ENCODE data around the gene SPG11.
"Not testable (repeated sequence)": the region's sequence is repeated elsewhere in the genome, so short reads cannot be mapped to it uniquely, and the experiment has no call there.

Gene SPG11

GRCh38 chr15:44565387-44566154, 97.9 kb downstream of the SPG11 start:
- no peak for DNase-seq (ENCODE audit: low read depth)

GRCh38 chr15:44560926-44561325, 102.5 kb downstream of the SPG11 start:
- DNase-seq (ENCODE audit: low read depth), result not testable (repeated sequence)

- DNase-seq (ENCODE audit: low read depth), result no peak
These were observed 108.3 kb downstream of the SPG11 start for GRCh38 chr15:44554934-44555723.

- DNase-seq (ENCODE audit: low read depth), result no peak
These were observed 112.7 kb downstream of the SPG11 start for GRCh38 chr15:44550734-44551133.

GRCh38 chr15:44550256-44550655, 113.2 kb downstream of the SPG11 start:
- DNase-seq (ENCODE audit: low read depth), result no peak

- DNase-seq (ENCODE audit: low read depth), result not testable (repeated sequence)
These were observed 114.3 kb downstream of the SPG11 start for GRCh38 chr15:44549152-44549551.

- DNase-seq (ENCODE audit: low read depth), result no peak
These were observed 117.3 kb downstream of the SPG11 start for GRCh38 chr15:44545913-44546802.

GRCh38 chr15:44544745-44545144, 118.7 kb downstream of the SPG11 start:
- DNase-seq (ENCODE audit: low read depth), result not testable (repeated sequence)

GRCh38 chr15:44542596-44542995, 120.9 kb downstream of the SPG11 start:
- no peak for DNase-seq (ENCODE audit: low read depth)

- DNase-seq (ENCODE audit: low read depth), result peak; percentile 42
These were observed 122.0 kb downstream of the SPG11 start for GRCh38 chr15:44541282-44541958.

GRCh38 chr15:44537735-44538240, 125.7 kb downstream of the SPG11 start:
- DNase-seq (ENCODE audit: low read depth), result no peak

- peak; percentile 77 for DNase-seq (ENCODE audit: low read depth)
These were observed 126.3 kb downstream of the SPG11 start, which contains the start of gene EIF3J for GRCh38 chr15:44536962-44537734. TSS of gene EIF3J (plus strand) at chr15:44537147. CDS start at chr15:44537195, 48 bp downstream.

GRCh38 chr15:44536302-44536961, 127.0 kb downstream of the SPG11 start:
- peak; percentile 44 for DNase-seq (ENCODE audit: low read depth)

GRCh38 chr15:44535523-44536301, 127.8 kb downstream of the SPG11 start:
- no peak for DNase-seq (ENCODE audit: low read depth)

GRCh38 chr15:44535092-44535491, 128.4 kb downstream of the SPG11 start:
- DNase-seq (ENCODE audit: low read depth), result no peak

GRCh38 chr15:44532689-44533088, 130.8 kb downstream of the SPG11 start:
- DNase-seq (ENCODE audit: low read depth), result no peak

GRCh38 chr15:44532275-44532674, 131.2 kb downstream of the SPG11 start:
- DNase-seq (ENCODE audit: low read depth), result not testable (repeated sequence)

GRCh38 chr15:44530653-44531052, 132.8 kb downstream of the SPG11 start:
- no peak for DNase-seq (ENCODE audit: low read depth)
